Ureter (tissue), 1 donor: ENCODE results near the gene USP53. TPM values are rescaled to one million over a fixed set of nuclear protein-coding genes. Genes with fewer than 3 reads are reported as not detected.
"Not testable (repeated sequence)": the region's sequence is repeated elsewhere in the genome, so short reads cannot be mapped to it uniquely, and the experiment has no call there.

Experiments
- DNase-seq: peaks from one replicate; pipeline ENCODE4 v3.0.0-alpha.2; 2020; ENCODE audit warnings: low spot score
- total RNA-seq: library from RNA; stranded (reverse); gene quantifications from one replicate; pipeline ENCODE4 v1.2.4, GENCODE V29; 2023
- donor health status: DM: yes; HTN: yes; CAD: no.

USP53 gene
- total RNA-seq, result 108 TPM

DNA sequence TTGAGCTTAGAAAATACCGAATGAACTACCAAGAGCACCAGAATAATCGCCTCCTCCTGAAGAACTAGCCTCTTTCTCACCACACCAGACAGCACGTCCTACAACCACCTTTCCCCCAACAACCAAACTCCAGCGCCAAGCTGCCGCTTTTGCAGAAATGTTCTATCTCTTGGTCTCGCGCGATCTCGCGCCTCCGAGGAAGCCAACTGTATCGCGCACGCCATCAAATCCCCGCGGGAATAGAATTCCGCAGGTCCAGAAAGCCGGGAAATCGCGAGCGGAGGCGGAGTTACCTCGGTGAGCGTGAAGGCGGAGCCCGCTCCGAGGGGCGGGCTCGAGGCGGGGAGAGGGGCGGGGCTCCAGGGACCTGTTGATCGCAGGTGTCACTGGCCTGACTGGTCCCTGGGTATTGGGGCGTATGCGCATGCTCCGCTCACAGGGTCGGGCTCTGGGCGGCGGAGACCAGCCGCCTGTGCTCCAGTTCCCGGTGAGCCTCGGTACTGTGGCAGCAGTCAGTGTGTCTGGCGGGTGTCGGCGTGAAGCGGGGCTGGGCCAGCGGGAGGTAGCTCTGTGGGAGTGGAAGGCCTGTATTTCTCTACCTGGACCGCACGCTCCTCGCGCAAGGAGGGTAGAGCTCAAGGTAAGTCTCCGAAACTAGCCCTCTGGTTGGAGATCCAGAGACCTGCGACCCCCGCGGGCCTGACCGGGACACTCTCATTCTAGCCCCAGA is at the start of gene USP53:
TSS of gene USP53 (plus strand) at position 480 of the 730 bp plus-strand sequence. CDS start 27,047 bp downstream, outside the sequence.
- DNase-seq, result peak; percentile 99

DNA sequence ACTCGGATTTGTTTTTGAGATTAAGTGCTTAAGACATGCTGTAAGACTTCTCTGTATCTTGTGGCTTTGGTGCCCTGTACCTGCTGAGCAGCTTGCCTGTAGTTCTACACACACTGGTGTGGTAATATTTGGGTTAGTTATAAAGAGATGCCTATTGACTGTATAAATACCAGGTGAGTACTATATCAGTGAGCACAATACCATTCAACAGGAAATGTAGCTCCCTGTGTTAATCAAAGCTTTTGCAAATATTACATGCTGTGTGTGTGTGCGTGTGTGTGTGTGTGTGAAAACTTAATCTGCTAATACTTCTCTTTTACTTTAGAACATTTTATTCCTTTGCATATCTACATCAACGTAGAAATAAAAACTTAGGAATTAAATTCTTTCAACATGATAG is 46.7 kb upstream of the USP53 start:
- DNase-seq, result no peak

DNA sequence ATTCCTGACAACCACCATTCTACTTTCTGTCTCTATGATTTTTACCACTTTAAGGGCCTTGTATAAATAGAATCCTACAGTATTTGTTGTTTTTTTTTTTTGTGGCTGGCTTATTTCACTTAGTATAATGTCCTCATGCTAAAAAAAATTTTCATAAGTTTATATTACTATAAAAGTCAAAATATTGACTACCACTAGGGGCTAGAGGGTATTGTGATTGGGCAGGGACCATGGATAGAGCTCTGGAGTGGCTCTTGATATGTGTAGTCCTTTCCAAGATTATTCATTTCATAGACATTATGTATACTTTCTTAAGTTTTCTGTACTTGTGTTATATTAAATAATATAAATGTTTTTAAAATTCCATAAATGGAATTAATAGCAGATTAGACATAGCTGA is 42.3 kb upstream of the USP53 start:
- DNase-seq, result no peak

DNA sequence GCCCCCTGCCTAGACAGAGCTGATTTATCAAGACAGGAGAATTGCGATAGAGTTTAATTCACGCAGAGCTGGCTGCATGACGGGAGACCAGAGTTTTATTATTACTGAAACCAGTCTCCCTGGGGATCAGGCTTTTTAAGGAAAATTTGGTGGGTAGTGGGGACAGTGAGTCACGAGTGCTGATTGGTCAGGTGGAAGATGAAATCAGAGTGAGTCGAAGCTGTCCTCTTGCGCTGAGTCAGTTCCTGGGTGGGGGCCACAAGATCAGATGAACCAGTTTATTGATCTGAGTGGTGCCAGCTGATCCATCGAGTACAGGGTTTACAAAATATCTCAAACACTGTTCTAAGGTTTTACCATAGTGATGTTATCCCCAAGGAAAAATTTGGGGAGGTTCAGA is 40.3 kb upstream of the USP53 start:
- no peak for DNase-seq

DNA sequence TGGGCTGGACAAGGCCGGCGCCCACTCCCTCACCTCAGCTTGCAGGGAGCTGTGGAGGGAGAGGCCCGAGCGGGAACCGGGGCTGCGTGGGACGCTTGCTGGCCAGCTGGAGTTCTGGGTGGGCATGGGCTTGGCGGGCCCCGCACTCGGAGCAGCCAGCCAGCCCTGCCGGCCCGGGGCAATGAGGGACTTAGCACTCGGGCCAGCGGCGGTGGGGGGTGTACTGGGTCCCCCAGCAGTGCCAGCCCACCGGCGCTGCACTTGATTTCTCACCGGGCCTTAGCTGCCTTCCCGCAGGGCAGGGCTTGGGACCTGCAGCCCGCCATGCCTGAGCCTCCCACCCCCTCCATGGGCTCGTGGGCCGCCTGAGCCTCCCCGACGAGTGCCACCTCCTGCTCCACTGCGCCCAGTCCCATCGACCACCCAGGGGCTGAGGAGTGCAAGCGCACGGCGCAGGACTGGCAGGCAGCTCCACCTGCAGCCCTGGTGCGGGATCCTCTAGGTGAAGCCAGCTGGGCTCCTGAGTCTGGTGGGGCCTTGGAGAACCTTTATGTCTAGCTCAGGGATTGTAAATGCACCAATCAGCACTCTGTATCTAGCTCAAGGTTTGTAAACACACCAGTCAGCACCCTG is 38.7 kb upstream of the USP53 start:
- not testable (repeated sequence) for DNase-seq

DNA sequence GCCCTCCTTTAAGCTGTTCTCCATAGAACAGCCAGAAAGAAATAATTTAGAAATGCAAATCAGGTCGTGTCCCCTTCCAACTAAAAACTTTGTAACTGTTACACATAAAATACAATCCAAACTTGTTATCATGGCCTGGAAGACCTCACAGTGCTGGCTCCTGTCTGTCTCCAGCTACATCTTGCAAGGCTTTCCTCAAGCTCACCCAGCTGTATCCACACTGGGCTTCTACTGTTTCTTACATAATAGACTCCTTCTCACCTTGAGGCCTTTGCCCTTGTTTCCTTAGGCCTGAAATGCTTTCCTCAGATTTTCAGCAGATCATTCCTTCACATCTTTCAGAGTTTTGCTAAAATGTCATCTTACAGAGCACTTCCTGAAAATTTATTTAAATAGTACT is 33.5 kb upstream of the USP53 start:
- DNase-seq, result no peak

GRCh38 chr4:119184128-119184527 is 28.4 kb upstream of the USP53 start:
- no peak for DNase-seq

- DNase-seq, result no peak
These were observed 22.9 kb upstream of the USP53 start for GRCh38 chr4:119189638-119190037.

GRCh38 chr4:119190354-119190753 is 22.2 kb upstream of the USP53 start:
- DNase-seq, result no peak

DNA sequence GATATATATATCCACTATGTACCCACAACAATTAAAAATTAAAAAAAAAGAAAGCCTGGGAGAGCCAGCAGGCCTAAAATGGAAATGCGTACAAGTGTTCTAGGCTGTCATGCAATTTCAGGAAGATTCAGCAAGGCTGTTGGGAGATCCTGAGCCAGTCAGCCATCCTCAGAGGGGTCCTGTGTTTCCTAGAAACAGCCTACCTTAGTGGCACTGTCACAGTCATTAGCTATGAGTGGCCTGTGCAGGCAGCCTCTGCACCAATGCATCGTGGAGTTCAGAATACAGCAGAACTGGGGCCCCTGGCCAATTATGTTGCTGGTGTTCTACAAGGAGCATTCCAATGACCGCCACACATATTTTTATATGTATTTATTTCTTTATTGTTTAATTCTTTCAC is 21.0 kb upstream of the USP53 start:
- DNase-seq, result no peak

DNA sequence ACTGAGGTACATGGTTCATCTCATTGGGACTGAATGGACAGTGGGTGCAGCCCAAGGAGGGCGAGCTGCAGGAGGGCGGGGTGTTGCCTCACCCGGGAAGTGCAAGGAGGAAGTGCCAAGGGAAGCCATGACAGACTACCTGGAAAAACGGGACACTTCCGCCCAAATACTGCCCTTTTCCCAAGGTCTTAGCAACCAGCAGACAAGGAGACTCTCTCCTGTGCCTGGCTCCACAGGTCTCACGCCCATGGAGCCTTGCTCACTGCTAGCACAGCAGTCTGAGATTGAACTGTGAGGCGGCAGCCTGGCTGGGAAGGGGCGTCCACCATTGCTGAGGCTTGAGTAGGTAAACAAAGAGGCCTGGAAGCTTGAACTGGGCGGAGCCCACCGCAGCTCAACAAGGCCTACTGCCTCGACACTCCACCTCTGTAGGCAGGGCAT is 14.7 kb upstream of the USP53 start:
- DNase-seq, result no peak

DNA sequence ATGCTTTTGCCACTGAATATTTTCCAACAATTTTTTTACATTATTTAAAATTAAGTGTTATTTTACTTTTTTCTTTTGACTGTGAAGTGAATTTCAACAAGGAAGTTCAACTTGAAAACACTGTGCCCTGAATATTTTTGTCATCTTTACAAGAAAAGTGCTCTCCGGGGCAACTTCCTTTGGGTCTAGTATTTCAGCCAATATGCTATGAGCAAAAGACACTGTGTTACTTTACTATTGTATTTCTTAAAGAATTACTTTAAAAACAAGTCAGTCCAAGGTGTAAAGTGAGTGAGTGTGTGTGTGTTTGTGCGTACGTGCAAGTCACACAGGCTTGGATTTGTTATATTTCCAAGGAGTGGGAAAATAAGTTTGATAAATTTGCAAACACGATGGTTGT is 7.6 kb upstream of the USP53 start:
- DNase-seq, result no peak

DNA sequence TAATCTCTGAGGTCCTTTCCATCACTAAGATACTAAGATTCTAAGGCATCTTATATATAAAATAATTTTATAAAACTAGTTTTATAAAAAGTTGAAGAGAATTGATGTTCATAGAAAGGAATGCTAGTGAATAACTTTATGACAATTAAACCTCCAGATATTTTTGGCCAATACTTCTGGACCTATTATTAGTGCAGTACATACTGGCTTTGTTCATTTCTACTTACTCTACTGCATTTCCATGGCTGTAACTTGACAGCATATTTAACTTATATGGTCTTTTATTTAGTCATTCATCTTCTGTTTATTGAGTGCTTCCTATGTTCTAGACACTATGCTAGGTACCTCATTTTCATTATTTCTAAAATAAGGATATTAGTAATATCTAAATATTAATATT is 6.8 kb upstream of the USP53 start:
- DNase-seq, result no peak

GRCh38 chr4:119206178-119206577 is 6.3 kb upstream of the USP53 start:
- no peak for DNase-seq

DNA sequence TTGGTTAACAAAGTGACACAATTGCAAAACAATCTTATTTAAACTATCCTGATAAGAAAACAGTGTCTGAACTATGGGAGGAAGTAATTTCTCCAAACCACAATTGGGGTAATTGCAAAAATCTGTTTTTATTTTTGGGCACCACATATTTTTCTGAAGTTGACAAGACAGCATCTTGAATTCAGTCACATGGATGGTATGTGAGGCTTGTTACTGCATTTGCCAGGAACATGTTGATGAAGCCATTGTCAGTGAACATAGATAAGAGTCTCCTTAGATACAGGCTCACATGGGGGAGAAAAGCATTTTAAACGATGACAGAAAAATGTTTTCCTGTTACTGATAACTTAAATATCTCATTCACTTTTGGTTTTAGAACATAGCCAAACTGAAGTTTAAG is 5.5 kb upstream of the USP53 start:
- no peak for DNase-seq

- no peak for DNase-seq
These were observed 3.4 kb upstream of the USP53 start for GRCh38 chr4:119209077-119209476.

DNA sequence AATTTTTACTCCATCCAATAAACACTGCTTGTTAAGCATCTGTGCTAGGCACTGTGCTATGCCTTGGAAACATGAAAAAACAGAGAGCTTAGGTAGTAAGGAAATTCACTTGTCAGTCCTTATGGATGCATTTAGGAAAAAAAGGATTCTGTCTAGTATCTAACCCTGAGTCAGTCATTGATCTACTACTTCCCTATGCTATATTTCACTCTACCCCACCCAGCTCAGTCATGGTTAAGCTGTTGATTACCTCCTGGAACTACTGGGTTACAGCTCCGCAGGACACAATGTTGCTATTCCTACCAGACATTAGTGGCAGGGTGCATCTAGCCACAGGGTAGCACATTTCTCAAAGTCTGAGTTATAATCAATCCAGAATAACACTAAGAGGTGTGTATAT is 2.9 kb upstream of the USP53 start:
- no peak for DNase-seq

DNA sequence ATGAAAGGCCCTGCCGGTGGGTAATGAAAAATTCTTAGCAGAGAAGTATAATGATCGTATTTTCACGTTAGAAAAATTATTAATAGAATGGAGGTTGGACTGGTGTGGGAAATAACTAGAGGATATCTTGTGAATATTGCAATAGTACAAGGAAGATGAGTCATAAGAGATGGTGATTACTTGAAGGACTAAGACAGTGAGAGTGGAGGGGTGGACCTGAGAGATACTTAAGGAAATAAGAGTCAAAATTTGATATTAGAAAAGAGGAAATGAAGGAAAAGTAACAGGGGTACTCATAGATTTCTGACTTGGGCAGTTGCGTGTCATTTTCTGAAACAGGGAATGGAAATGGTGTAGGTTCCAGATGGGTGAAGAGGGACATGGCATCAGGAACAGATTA is 1.7 kb upstream of the USP53 start:
- no peak for DNase-seq

GRCh38 chr4:119211867-119212233 is 663 bp upstream of the USP53 start:
- DNase-seq, result no peak

GRCh38 chr4:119212964-119213606 is 572 bp downstream of the USP53 start:
- DNase-seq, result peak; percentile 91

- DNase-seq, result no peak
These were observed 5.6 kb downstream of the USP53 start for GRCh38 chr4:119218093-119218492.

GRCh38 chr4:119221412-119221811 is 8.9 kb downstream of the USP53 start:
- DNase-seq, result no peak

DNA sequence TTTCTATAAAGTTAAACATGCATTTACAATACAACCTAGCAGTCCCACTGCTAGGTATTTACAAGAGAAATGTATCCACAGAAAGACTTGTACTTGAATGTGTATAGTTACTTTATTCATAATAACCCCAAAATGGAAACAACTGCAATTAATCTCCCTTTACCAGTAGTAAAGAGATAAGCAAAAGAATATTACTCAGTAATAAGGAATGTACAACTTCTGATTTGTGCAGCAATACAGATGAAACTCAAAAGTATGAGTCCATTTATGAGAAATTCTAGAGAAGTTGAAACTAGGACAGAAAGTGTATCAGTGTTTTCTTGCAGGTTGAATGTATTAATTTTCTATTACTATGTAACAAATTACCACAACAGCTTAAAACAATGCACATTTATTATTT is 15.2 kb downstream of the USP53 start:
- DNase-seq, result no peak
